Stimulated activated CD4-positive, alpha-beta T cell treated with anti-CD3 and anti-CD28 coated beads, TNF-alpha, amount 100 ng/mL, for 4 hours (primary cell): ENCODE results near the gene MFSD11.
"Not testable (repeated sequence)": the region's sequence is repeated elsewhere in the genome, so short reads cannot be mapped to it uniquely, and the experiment has no call there.

Experiments
- DNase-seq, 3 experiments: peaks; one replicate each; pipeline ENCODE4 v3.0.0-alpha.2; 2020; ENCODE audit warnings: low read depth in 3 of 3

Gene MFSD11

GRCh38 chr17:76747716-76748363 lies 9.9 kb downstream of the MFSD11 start:
- no peak for DNase-seq

GRCh38 chr17:76748657-76749056 lies 10.7 kb downstream of the MFSD11 start:
- DNase-seq: no peak

GRCh38 chr17:76751416-76751993 lies 13.6 kb downstream of the MFSD11 start:
- no peak for DNase-seq

- DNase-seq: no peak
Observed at GRCh38 chr17:76752006-76752405, 14.1 kb downstream of the MFSD11 start.

GRCh38 chr17:76753061-76753961 lies 15.4 kb downstream of the MFSD11 start:
- peak in 1 of 3 experiments; percentile 18 for DNase-seq

- DNase-seq: no peak
Observed at GRCh38 chr17:76755285-76755684, 17.4 kb downstream of the MFSD11 start.

- no peak for DNase-seq
Observed at GRCh38 chr17:76757256-76757655, 19.3 kb downstream of the MFSD11 start.

- DNase-seq: no peak
Observed at GRCh38 chr17:76758570-76758969, 20.7 kb downstream of the MFSD11 start.

GRCh38 chr17:76772842-76773525 lies 35.1 kb downstream of the MFSD11 start:
- DNase-seq: peak in 2 of 3 experiments; percentile 30 to 54

GRCh38 chr17:76775021-76775600 lies 37.2 kb downstream of the MFSD11 start:
- no peak for DNase-seq

GRCh38 chr17:76781056-76781982 lies 43.4 kb downstream of the MFSD11 start:
- no peak for DNase-seq

GRCh38 chr17:76783146-76783545 lies 45.2 kb downstream of the MFSD11 start:
- DNase-seq: no peak

GRCh38 chr17:76784926-76785325 lies 47.0 kb downstream of the MFSD11 start:
- no peak for DNase-seq

- DNase-seq: not testable (repeated sequence)
Observed at GRCh38 chr17:76787866-76788265, 49.9 kb downstream of the MFSD11 start.

GRCh38 chr17:76789235-76789788 lies 51.4 kb downstream of the MFSD11 start:
- no peak for DNase-seq

GRCh38 chr17:76791053-76791980 lies 53.4 kb downstream of the MFSD11 start:
- peak in 1 of 3 experiments; percentile 9 for DNase-seq

- DNase-seq: no peak
Observed at GRCh38 chr17:76792348-76792747, 54.4 kb downstream of the MFSD11 start.

GRCh38 chr17:76793775-76794174 lies 55.9 kb downstream of the MFSD11 start:
- no peak for DNase-seq

- DNase-seq: no peak
Observed at GRCh38 chr17:76796081-76796480, 58.2 kb downstream of the MFSD11 start.
